BLaER1 (cell line): ENCODE results near the gene BHLHA15.

Source experiments
- H3K27ac ChIP-seq: shearing (Covaris generic); formaldehyde crosslinking; 2 replicates; pipeline ENCODE4 v1.8.1; 2022
- H3K27me3 ChIP-seq: shearing (Covaris generic); formaldehyde crosslinking; 2 replicates; pipeline ENCODE4 v1.8.1; 2022
- H3K36me3 ChIP-seq: shearing (Covaris generic); formaldehyde crosslinking; 2 replicates; pipeline ENCODE4 v1.8.1; 2022
- H3K4me1 ChIP-seq: shearing (Covaris generic); formaldehyde crosslinking; 2 replicates; pipeline ENCODE4 v1.8.1; 2022
- H3K4me2 ChIP-seq: shearing (Covaris generic); formaldehyde crosslinking; 2 replicates; pipeline ENCODE4 v1.8.1; 2022
- H3K4me3 ChIP-seq: shearing (Covaris generic); formaldehyde crosslinking; 2 replicates; pipeline ENCODE4 v1.8.1; 2022
- H3K9ac ChIP-seq: shearing (Covaris generic); formaldehyde crosslinking; 2 replicates; pipeline ENCODE4 v1.8.1; 2022
- H3K9me3 ChIP-seq: shearing (Covaris generic); formaldehyde crosslinking; 2 replicates; pipeline ENCODE4 v1.8.1; 2022
- H4K20me1 ChIP-seq: shearing (Covaris generic); formaldehyde crosslinking; 2 replicates; pipeline ENCODE4 v1.8.1; 2022
- Cebpa-rat ChIP-seq: shearing (Covaris generic); IDR thresholded peaks from 2 replicates; pipeline ENCODE4 v1.8.1; 2022

Gene BHLHA15

DNA sequence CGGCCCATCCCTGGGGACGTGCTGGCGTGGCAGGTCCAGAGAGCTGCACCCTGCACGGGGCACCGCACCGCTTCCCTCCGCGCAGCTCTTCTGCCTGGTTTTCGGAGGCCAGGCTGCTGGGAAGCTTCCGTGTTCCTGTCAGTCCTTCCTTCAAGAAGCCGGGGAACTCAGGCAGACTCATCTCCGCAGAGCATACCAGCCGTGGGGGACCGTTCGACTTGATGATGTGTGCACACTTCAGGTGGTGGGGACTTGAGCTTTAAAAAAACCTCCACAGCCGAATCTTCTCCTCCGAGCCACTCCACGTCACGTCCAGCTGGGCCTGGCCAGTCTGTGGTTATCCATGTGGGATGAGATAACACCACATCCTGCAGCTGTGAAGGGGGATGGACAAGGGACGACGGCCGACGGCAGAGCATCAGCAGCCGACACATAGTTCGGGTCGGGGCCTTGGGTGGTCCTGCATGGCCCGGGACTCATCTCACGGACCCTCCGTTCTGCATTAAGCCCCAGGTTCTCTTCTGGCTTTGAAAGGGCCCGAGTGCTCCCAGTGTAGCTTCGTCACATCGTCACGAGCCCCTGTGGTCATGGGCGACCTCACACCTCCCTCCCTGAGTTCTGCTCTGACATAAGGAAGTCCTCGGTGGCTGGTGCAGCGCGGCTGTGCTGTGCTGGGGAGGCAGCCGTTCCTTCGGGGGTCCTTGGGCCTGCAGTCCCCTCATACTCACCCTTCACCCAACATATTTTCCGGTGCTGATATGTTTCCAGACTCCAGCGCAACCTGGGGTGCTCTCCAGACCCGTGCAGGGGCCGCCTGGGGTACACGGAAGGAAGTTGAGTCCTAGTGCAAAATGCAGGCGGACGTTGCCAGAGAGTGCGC, 4.5 kb upstream of the BHLHA15 start:
- Histone ChIP-seq H3K36me3 (peaks cover 49% of the 10 kb centered on the region), H4K20me1 (peaks cover 31% of the 10 kb centered on the region)

GRCh38 chr7:98209166-98209920, 1.9 kb upstream of the BHLHA15 start:
- TF ChIP-seq Cebpa-rat, result no peak
- no peak overlapping the region for H3K4me2 ChIP-seq
- H3K27ac ChIP-seq, result no peak overlapping the region
- H3K4me3 ChIP-seq, result no peak overlapping the region
- no peak overlapping the region for H3K9ac ChIP-seq
- peaks cover 4% of the 10 kb centered on the region; the same call in 1 of the 2 replicates for H4K20me1 ChIP-seq
- no peaks in the 10 kb centered on the region for H3K27me3 ChIP-seq
- peaks cover 21% of the 10 kb centered on the region for H3K4me1 ChIP-seq
- H3K9me3 ChIP-seq, result no peaks in the 10 kb centered on the region
- H3K36me3 ChIP-seq, result peaks cover 36% of the 10 kb centered on the region

More for the DNA sequence above, 4.5 kb upstream of the BHLHA15 start:
- Histone ChIP-seq H3K27ac (no peak overlapping the region), H3K4me3 (no peak overlapping the region), H3K4me2 (no peak overlapping the region), H3K9me3 (no peaks in the 10 kb centered on the region), H3K27me3 (no peaks in the 10 kb centered on the region), H3K4me1 (peaks cover 41% of the 10 kb centered on the region), H3K9ac (no peak overlapping the region)
- TF ChIP-seq Cebpa-rat, result no peak

DNA sequence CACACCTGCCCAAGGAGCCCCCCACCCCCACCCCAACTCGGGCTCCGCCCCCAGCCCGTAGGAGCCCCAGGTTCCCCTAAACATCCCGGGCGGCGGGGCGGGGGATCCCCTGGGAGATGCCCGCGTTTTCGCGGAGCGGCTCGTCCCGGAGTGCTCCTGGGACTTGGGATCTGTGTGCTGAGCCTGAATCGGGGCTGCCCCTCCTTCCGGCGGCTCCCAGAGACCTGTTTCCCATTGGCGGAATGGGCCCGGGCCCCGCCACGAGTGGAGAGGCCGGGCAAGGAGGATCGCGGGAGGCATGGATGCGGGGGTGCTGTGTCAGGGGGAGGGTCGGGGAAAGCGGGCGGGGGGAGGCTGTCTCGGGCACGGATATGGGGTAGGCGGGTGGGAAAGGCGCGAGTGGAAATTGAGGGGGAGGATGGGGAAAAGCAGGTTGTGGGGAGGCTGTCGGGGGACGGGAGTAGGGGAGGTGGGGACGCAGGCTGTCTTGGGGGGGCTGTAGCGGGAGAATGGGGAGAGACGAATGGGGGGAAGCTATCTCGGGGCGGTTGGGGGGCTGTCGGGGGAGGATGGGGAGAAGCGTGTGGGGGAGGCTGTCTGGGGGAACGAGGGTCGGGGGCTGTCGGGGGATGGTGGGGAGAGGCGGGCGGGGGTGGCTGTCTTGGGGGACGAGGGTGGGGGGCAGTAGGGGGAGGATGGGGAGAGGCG, 572 bp upstream of the BHLHA15 start:
- no peaks in the 10 kb centered on the region for H3K9me3 ChIP-seq
- peak overlapping the region; percentile 30; the same call in 1 of the 2 replicates for H3K4me2 ChIP-seq

GRCh38 chr7:98211676-98212531, 665 bp downstream of the BHLHA15 start:
- Histone ChIP-seq H3K27me3 (no peaks in the 10 kb centered on the region), H4K20me1 (no peaks in the 10 kb centered on the region), H3K27ac (no peak overlapping the region), H3K36me3 (peaks cover 20% of the 10 kb centered on the region), H3K4me3 (peak overlapping the region; percentile 36; the same call in 1 of the 2 replicates), H3K4me1 (peaks cover 19% of the 10 kb centered on the region), H3K4me2 (peak overlapping the region; percentile 69), H3K9ac (no peak overlapping the region), H3K9me3 (no peaks in the 10 kb centered on the region)
- TF ChIP-seq Cebpa-rat, result no peak

More for the DNA sequence above, 572 bp upstream of the BHLHA15 start:
- H3K27me3 ChIP-seq, result no peaks in the 10 kb centered on the region
- no peak for TF ChIP-seq Cebpa-rat
- no peak overlapping the region for H3K9ac ChIP-seq
- H4K20me1 ChIP-seq, result no peaks in the 10 kb centered on the region; the same call in 1 of the 2 replicates
- H3K4me3 ChIP-seq, result no peak overlapping the region
- no peak overlapping the region for H3K27ac ChIP-seq
- peaks cover 19% of the 10 kb centered on the region for H3K4me1 ChIP-seq
- peaks cover 26% of the 10 kb centered on the region for H3K36me3 ChIP-seq

DNA sequence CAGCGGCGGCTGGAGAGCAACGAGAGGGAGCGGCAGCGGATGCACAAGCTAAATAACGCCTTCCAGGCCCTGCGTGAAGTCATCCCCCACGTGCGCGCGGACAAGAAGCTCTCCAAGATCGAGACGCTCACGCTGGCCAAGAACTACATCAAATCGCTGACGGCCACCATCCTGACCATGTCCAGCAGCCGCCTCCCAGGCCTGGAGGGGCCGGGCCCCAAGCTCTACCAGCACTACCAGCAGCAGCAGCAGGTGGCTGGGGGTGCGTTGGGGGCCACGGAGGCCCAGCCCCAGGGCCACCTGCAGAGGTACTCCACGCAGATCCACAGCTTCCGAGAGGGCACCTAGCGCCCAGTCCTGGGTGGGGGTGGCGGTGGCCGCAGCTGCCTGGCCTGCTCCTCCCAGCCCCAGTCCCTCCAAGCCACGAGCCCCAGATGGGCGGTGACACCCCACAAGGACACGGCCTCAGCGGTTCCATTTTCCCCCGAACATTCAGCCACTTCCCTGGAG, 1.3 kb downstream of the BHLHA15 start:
- no peak for TF ChIP-seq Cebpa-rat
- Histone ChIP-seq H3K4me1 (peaks cover 24% of the 10 kb centered on the region), H3K36me3 (peaks cover 20% of the 10 kb centered on the region), H3K4me3 (no peak overlapping the region), H3K9me3 (no peaks in the 10 kb centered on the region), H4K20me1 (no peaks in the 10 kb centered on the region), H3K9ac (no peak overlapping the region), H3K27me3 (no peaks in the 10 kb centered on the region), H3K27ac (no peak overlapping the region), H3K4me2 (peak overlapping the region; percentile 69; the same call in 1 of the 2 replicates)

DNA sequence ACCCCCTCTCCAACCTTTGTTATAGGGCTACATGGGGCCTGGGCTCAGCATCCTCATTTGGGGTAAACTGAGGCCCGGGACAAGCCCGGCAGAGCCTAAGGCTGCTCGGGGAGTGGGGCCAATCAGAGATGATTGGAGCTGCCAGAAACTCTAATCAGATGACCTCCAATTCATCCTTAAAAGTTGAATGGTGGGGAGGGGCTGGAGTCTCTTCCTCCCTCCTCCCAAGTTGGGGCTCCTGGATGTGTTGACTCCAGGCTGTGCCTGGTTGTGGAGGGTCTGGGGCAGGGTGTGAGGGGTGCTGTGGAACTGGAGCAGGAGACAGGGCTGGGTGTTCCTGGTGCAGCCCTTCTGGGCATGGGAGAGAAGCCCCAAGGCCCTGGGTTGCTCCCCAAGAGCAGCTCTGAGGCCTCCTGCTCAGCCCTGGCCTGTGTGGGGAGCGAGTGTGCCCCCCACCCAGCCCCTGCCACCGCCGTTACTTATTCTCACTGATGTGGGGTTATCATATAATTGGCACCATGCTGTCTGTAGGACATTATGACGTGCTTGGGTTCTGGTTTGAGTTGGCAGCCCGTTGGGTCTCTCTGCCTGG, 2.2 kb downstream of the BHLHA15 start:
- no peak overlapping the region for H3K4me3 ChIP-seq
- no peaks in the 10 kb centered on the region for H4K20me1 ChIP-seq
- no peak for TF ChIP-seq Cebpa-rat
- no peak overlapping the region for H3K9ac ChIP-seq
- H3K27ac ChIP-seq, result no peak overlapping the region
- H3K4me2 ChIP-seq, result no peak overlapping the region
- peaks cover 32% of the 10 kb centered on the region for H3K4me1 ChIP-seq
- no peaks in the 10 kb centered on the region for H3K9me3 ChIP-seq
- no peaks in the 10 kb centered on the region for H3K27me3 ChIP-seq
- peaks cover 17% of the 10 kb centered on the region for H3K36me3 ChIP-seq

DNA sequence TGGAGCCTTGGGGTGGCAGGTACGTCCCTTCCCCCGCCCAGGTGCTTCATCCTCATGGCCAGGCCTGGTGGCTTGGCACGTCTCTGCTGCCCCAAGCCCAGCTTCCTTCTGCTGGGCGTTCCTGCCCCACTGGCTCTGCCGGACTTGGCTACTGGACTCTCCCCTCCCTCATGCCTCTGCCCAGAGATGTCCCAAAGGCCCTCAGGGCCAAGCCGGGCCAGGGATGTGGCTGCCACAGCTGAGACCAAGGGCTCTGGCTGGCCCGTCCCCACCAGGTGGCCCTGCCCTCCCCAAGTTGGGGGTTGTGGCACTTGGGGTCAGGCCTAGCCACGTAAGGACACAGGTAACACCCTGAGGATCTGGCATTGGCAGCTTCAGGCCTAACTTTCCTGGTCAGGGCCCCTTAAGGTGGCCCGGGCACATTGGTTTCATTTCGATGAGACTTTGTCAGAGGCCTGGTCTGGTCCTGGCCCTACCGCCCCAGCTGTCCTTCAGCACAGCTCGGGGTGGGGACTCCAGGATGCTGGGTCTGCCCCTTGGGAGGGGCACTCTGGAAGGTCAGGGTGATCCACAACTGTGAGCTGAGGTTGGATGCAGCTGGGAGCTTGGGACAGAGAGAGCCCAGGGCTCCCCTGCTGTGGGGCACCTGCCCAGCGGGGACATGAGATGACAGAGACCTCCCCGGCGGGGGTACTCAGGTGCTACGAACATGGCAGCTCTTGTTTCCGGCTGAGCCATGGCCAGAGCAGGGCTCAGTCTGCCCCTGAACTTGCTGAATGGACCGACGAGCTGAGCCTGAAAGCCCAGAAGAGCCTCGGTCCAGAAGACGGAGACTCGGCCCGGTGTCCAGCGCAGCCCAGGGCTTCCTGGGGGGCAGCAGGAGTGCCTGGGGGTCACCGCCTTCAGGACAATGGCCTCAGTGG, 2.9 kb downstream of the BHLHA15 start:
- H3K27me3 ChIP-seq, result no peaks in the 10 kb centered on the region
- peaks cover 17% of the 10 kb centered on the region for H3K36me3 ChIP-seq
- H4K20me1 ChIP-seq, result no peaks in the 10 kb centered on the region
- no peak overlapping the region for H3K4me3 ChIP-seq
- no peak overlapping the region for H3K27ac ChIP-seq
- H3K9me3 ChIP-seq, result no peaks in the 10 kb centered on the region
- H3K9ac ChIP-seq, result no peak overlapping the region
- no peak overlapping the region for H3K4me2 ChIP-seq
- TF ChIP-seq Cebpa-rat, result no peak
- peaks cover 30% of the 10 kb centered on the region for H3K4me1 ChIP-seq
